Endodermal cell (in vitro differentiated cells): ENCODE data around the gene GRIK4. TPM values are rescaled to one million over a fixed set of nuclear protein-coding genes. Genes with fewer than 3 reads are reported as not detected.
A peak's percentile ranks its signal among the peaks of the same experiment; 100 is the strongest.

Experiments
- DNase-seq: peaks from one replicate; pipeline ENCODE4 v3.0.0-alpha.2; 2017
- H3K27ac ChIP-seq: 2 replicates; pipeline ENCODE4 v1.5.1; 2013; ENCODE audit warnings: mild to moderate bottlenecking, low read depth, low read length, moderate library complexity
- H3K27me3 ChIP-seq: 2 replicates; pipeline ENCODE4 v1.6.1; 2013; ENCODE audit warnings: mild to moderate bottlenecking, low read length, moderate library complexity; ENCODE audit not compliant: insufficient read depth, control insufficient read depth, poor library complexity, severe bottlenecking
- H3K36me3 ChIP-seq: 2 replicates; pipeline ENCODE4 v1.7.0; 2013; ENCODE audit warnings: mild to moderate bottlenecking, low read length, moderate library complexity; ENCODE audit not compliant: control insufficient read depth, insufficient read depth
- H3K4me1 ChIP-seq: one replicate; pipeline ENCODE4 v1.7.0; 2013; ENCODE audit warnings: low read length; ENCODE audit not compliant: control insufficient read depth, insufficient read depth
- H3K4me3 ChIP-seq: 2 replicates; pipeline ENCODE4 v1.5.1; 2013; ENCODE audit warnings: mild to moderate bottlenecking, low read length, moderate library complexity
- H3K9ac ChIP-seq: 2 replicates; pipeline ENCODE4 v1.6.1; 2013; ENCODE audit warnings: mild to moderate bottlenecking, low read length, moderate library complexity; ENCODE audit not compliant: poor library complexity, severe bottlenecking; ENCODE audit errors: extremely low read depth
- H3K9me3 ChIP-seq: 2 replicates; pipeline ENCODE4 v1.6.1; 2013; ENCODE audit warnings: mild to moderate bottlenecking, low read length, moderate library complexity; ENCODE audit not compliant: control insufficient read depth
- H3K27ac Mint-ChIP-seq: 2 replicates; pipeline ENCODE4 v1.8.0; 2020; ENCODE audit warnings: mixed read lengths
- H3K27me3 Mint-ChIP-seq: 2 replicates; pipeline ENCODE4 v1.8.0; 2021; ENCODE audit warnings: mild to moderate bottlenecking, mixed read lengths; ENCODE audit not compliant: insufficient read depth
- H3K36me3 Mint-ChIP-seq: 2 replicates; pipeline ENCODE4 v1.8.0; 2020; ENCODE audit warnings: low read depth, mixed read lengths
- H3K4me1 Mint-ChIP-seq: 2 replicates; pipeline ENCODE4 v1.8.0; 2020; ENCODE audit warnings: mixed read lengths
- H3K4me3 Mint-ChIP-seq: 2 replicates; pipeline ENCODE4 v1.8.0; 2020; ENCODE audit warnings: mild to moderate bottlenecking, moderate library complexity, mixed read lengths
- H3K9me3 Mint-ChIP-seq: 2 replicates; pipeline ENCODE4 v1.8.0; 2020; ENCODE audit warnings: mild to moderate bottlenecking, mixed read lengths
- CTCF ChIP-seq: fragments of 200-600 bp; sonication (generic); conservative IDR thresholded peaks from 2 replicates; pipeline ENCODE4 v1.5.0; 2021; ENCODE audit warnings: antibody characterized with exemption, mild to moderate bottlenecking
- WGBS, 2 experiments: methylation state at CpG; one replicate each; pipeline versions ENCODE4 v1.1.5 to v1.1.7; 2013; ENCODE audit warnings: missing lambda C conversion rate in 2 of 2, mixed read lengths in 1 of 2; ENCODE audit not compliant: insufficient coverage in 1 of 2, insufficient read length in 1 of 2; 5-methylcytosine and 5-hydroxymethylcytosine counted together
- total RNA-seq, 2 donors: library from RNA; stranded (reverse); fragmentation: NEBNext Ultra II Directional in 1 of 2; extraction: Animal tissue kit (Norgen Biotek cat#: 25700) in 1 of 2; gene quantifications; 2 replicates in 1 of 2; 3 replicates in 1 of 2; pipeline ENCODE4 v1.2.1, GENCODE V29; 2021

GRIK4 gene
- total RNA-seq, 2 donors from 2014 or later = 1.7 to 3.5 TPM

DNA sequence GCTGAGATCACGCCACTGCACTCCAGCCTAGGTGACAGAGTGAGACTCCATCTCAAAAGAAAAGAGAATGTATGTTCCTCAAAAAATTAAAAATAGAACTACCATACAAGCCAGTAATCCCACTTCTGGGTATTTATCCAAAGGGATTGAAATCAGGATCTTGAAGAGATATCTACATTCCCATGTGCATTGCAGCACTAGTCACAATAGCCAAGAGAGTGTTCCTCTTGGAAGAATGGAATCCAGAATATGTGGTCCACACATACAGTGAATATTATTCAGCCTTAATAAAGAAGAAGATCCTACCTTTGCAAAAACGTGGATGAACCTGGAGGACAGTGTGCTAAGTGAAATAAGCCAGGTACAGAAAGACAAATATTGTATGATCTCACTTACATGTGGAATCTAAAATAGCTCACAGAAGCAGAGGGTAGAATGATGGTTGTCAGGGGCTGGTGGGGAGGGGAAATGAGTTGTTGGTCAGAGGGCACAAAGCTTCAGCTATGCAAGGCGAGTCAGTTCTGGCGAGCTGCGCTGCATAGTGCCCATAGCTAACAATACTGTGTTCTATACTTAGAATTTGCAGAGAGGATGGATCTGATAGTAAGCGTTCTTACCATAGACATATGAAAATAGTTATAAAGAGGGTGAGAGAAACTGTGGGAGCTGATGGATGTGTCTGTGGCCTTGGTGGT is 32.1 kb downstream of the GRIK4 start:
- Mint-ChIP-seq H3K27me3 (no peaks in the 10 kb centered on the region), H3K4me1 (peaks cover 6% of the 10 kb centered on the region), H3K27ac (no peak overlapping the region), H3K36me3 (no peaks in the 10 kb centered on the region), H3K4me3 (no peak overlapping the region), H3K9me3 (no peaks in the 10 kb centered on the region)
- no peak for TF ChIP-seq CTCF
- no peaks in the 10 kb centered on the region for H3K4me1 ChIP-seq
- H3K27ac ChIP-seq = no peak overlapping the region
- DNase-seq = no peak
- peaks cover 7% of the 10 kb centered on the region for H3K9me3 ChIP-seq
- 85% methylated on average over 2 to 6 of the region's 6 CpGs for WGBS, 2 experiments
- no peak overlapping the region for H3K4me3 ChIP-seq
- H3K36me3 ChIP-seq = no peaks in the 10 kb centered on the region
- H3K9ac ChIP-seq = no peak overlapping the region
- H3K27me3 ChIP-seq = no peaks in the 10 kb centered on the region

DNA sequence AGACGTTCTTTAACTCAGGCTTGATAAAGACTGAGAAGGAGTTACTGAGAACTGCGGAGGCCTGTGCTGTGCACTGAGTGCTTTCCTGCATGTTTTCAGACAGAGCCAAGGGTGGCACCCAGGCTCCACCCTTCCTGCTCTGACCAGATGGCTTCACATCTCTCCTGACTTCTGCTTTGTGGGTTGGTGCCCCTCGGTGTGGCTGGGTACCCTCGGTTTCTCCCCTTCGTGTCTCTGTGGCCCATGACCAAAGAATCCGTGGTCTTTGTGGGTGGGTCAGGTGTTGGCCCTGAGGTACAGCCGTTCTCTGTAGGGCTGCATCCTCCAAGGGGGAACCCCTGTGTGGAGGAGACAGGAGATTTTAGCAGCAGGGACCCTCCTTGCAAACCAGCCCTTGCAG is 34.3 kb downstream of the GRIK4 start:
- no peaks in the 10 kb centered on the region for H3K27me3 ChIP-seq
- H3K9me3 Mint-ChIP-seq = no peaks in the 10 kb centered on the region
- DNase-seq = no peak
- WGBS, 2 experiments = 88 to 100% methylated on average over 2 to 7 of the region's 7 CpGs
- H3K9me3 ChIP-seq = peaks cover 7% of the 10 kb centered on the region
- H3K36me3 ChIP-seq = no peaks in the 10 kb centered on the region
- H3K4me1 ChIP-seq = no peaks in the 10 kb centered on the region
- no peak overlapping the region for H3K27ac ChIP-seq
- no peaks in the 10 kb centered on the region for H3K36me3 Mint-ChIP-seq
- H3K4me1 Mint-ChIP-seq = peaks cover 8% of the 10 kb centered on the region
- no peak for TF ChIP-seq CTCF
- no peak overlapping the region for H3K27ac Mint-ChIP-seq
- no peak overlapping the region for H3K4me3 Mint-ChIP-seq
- H3K4me3 ChIP-seq = no peak overlapping the region
- H3K9ac ChIP-seq = no peak overlapping the region
- no peaks in the 10 kb centered on the region for H3K27me3 Mint-ChIP-seq

GRCh38 chr11:120546312-120547205 is 35.0 kb downstream of the GRIK4 start:
- Histone ChIP-seq H3K36me3 (no peaks in the 10 kb centered on the region), H3K9ac (no peak overlapping the region), H3K4me3 (no peak overlapping the region), H3K27ac (no peak overlapping the region), H3K9me3 (peaks cover 6% of the 10 kb centered on the region), H3K27me3 (no peaks in the 10 kb centered on the region), H3K4me1 (no peaks in the 10 kb centered on the region)
- TF ChIP-seq CTCF = peak; percentile 16
- peak; percentile 79 for DNase-seq
- H3K27ac Mint-ChIP-seq = no peak overlapping the region
- no peak overlapping the region for H3K4me3 Mint-ChIP-seq
- H3K9me3 Mint-ChIP-seq = no peaks in the 10 kb centered on the region
- H3K27me3 Mint-ChIP-seq = no peaks in the 10 kb centered on the region
- peaks cover 5% of the 10 kb centered on the region for H3K4me1 Mint-ChIP-seq
- no peaks in the 10 kb centered on the region for H3K36me3 Mint-ChIP-seq
- WGBS, 2 experiments = 85 to 87% methylated on average over 10 to 17 of the region's 17 CpGs
